NB4 (cell line): ENCODE data around the gene XYLT1.

Source experiments
- MYC ChIP-seq: IDR thresholded peaks from 2 replicates; pipeline ENCODE4 v1.6.1; 2011; ENCODE audit warnings: low read depth, low read length
- POLR2A ChIP-seq: IDR thresholded peaks from 2 replicates; pipeline ENCODE4 v1.6.1; 2011; ENCODE audit warnings: mild to moderate bottlenecking; ENCODE audit not compliant: insufficient read length; ENCODE audit errors: extremely low read depth
- TF ChIP-seq, protein P1 (sequence below): IDR thresholded peaks from one replicate; pipeline ENCODE4 v1.5.1; 2012; ENCODE audit warnings: low read depth, low read length
- TF ChIP-seq, protein P2 (sequence below): IDR thresholded peaks from 2 replicates; pipeline ENCODE4 v1.6.1; 2011; ENCODE audit warnings: low read depth, low read length

DNA sequence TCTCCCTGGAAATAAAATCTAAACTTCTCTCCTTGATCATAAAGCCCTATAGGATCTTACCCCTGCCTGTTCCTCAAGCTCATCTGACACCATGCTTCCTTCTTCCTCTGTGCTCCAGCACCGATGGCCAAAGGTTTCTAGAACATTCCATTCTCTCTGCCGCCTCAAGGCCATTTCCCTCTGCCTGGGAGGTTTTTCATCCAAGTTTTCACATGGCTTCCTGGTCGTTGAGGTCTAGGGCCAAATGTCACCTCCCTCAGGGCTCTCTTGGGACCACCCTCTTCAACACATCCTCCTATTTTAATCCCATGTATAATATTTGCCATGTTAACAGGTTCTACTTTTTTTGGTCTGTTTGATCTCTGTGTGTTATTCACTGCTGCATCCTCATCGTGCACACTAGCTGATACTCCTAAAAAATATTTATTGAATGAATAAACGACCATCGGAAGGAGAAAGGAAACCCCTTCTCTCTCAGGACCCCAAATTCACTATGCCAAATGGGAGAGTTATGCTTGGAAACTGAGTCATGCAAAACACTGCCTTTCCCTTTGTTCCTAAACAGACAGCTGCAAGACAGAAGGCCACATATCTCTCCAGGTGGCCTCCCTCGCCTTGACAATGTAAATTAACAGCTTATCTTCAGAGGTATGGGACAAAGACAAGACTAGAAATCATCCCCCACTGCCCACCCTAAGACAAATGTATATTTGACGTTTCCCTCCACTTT lies 78.5 kb downstream of the XYLT1 start:
- TF ChIP-seq, protein P1, sequence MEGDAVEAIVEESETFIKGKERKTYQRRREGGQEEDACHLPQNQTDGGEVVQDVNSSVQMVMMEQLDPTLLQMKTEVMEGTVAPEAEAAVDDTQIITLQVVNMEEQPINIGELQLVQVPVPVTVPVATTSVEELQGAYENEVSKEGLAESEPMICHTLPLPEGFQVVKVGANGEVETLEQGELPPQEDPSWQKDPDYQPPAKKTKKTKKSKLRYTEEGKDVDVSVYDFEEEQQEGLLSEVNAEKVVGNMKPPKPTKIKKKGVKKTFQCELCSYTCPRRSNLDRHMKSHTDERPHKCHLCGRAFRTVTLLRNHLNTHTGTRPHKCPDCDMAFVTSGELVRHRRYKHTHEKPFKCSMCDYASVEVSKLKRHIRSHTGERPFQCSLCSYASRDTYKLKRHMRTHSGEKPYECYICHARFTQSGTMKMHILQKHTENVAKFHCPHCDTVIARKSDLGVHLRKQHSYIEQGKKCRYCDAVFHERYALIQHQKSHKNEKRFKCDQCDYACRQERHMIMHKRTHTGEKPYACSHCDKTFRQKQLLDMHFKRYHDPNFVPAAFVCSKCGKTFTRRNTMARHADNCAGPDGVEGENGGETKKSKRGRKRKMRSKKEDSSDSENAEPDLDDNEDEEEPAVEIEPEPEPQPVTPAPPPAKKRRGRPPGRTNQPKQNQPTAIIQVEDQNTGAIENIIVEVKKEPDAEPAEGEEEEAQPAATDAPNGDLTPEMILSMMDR = no peak
- TF ChIP-seq POLR2A (no peak), MYC (no peak)
- TF ChIP-seq, protein P2, sequence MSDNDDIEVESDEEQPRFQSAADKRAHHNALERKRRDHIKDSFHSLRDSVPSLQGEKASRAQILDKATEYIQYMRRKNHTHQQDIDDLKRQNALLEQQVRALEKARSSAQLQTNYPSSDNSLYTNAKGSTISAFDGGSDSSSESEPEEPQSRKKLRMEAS = no peak
